Fibroblast of lung (primary cell): ENCODE results near the gene LASP1NB.

Experiments
- DNase-seq, 2 donors: peaks; one replicate each; pipeline versions ENCODE4 v3.0.0 to v3.0.0-alpha.2; 2010; ENCODE audit warnings: low read depth in 2 of 2
- H2AFZ ChIP-seq: 2 replicates; pipeline ENCODE4 v1.5.1; 2012; ENCODE audit warnings: low read length, control low read depth, inconsistent platforms
- H3K27ac ChIP-seq: 2 replicates; pipeline ENCODE4 v1.5.1; 2011; ENCODE audit warnings: low read length, control low read depth; ENCODE audit not compliant: insufficient read depth
- H3K27me3 ChIP-seq: 2 replicates; pipeline ENCODE4 v1.5.1; 2011; ENCODE audit warnings: mild to moderate bottlenecking, low read length; ENCODE audit not compliant: control insufficient read depth, insufficient read depth
- H3K36me3 ChIP-seq: 2 replicates; pipeline ENCODE4 v1.5.1; 2011; ENCODE audit warnings: low read length; ENCODE audit not compliant: control insufficient read depth, insufficient read depth
- H3K4me1 ChIP-seq: 2 replicates; pipeline ENCODE4 v1.5.1; 2011; ENCODE audit warnings: low read length; ENCODE audit not compliant: control insufficient read depth, insufficient read depth; ENCODE audit errors: extremely low read depth
- H3K4me2 ChIP-seq: 2 replicates; pipeline ENCODE4 v1.5.1; 2011; ENCODE audit warnings: low read length, control low read depth; ENCODE audit not compliant: insufficient read depth; ENCODE audit errors: extremely low read depth
- H3K4me3 ChIP-seq, 4 experiments: fragments of 200-600 bp in 1 of 4; sonication (generic) in 1 of 4; replicated peaks in 1 of 4; 2 replicates each; pipeline ENCODE4 v1.5.1; 2011 to 2016; ENCODE audit warnings: low read length in 4 of 4, low read depth in 3 of 4, mild to moderate bottlenecking in 3 of 4, control low read depth in 2 of 4, inconsistent platforms in 1 of 4, mixed read lengths in 1 of 4; ENCODE audit not compliant: insufficient read depth in 1 of 4; ENCODE audit errors: control extremely low read depth in 1 of 4
- H3K79me2 ChIP-seq: 2 replicates; pipeline ENCODE4 v1.5.1; 2012; ENCODE audit warnings: mild to moderate bottlenecking, low read length, inconsistent platforms; ENCODE audit not compliant: control insufficient read depth, insufficient read depth
- H3K9ac ChIP-seq: 2 replicates; pipeline ENCODE4 v1.5.1; 2011; ENCODE audit warnings: mild to moderate bottlenecking, low read length, control low read depth; ENCODE audit not compliant: insufficient read depth
- H3K9me3 ChIP-seq: 2 replicates; pipeline ENCODE4 v1.5.1; 2012; ENCODE audit warnings: low read depth, low read length; ENCODE audit not compliant: control insufficient read depth, insufficient read depth
- H4K20me1 ChIP-seq: 2 replicates; pipeline ENCODE4 v1.5.1; 2011; ENCODE audit warnings: low read length; ENCODE audit not compliant: control insufficient read depth, insufficient read depth; ENCODE audit errors: extremely low read depth
- CTCF ChIP-seq, 2 donors: IDR thresholded peaks in 1 of 2; conservative IDR thresholded peaks in 1 of 2; 1 replicate in 1 of 2; 2 replicates in 1 of 2; pipeline ENCODE4 v1.5.1; 2011 to 2012; ENCODE audit warnings: low read length in 2 of 2, control low read depth in 1 of 2, inconsistent platforms in 1 of 2, low read depth in 1 of 2, mild to moderate bottlenecking in 1 of 2
- EZH2 ChIP-seq: IDR thresholded peaks from 2 replicates; pipeline ENCODE4 v1.5.1; 2012; ENCODE audit warnings: low read length, control low read depth, mild to moderate bottlenecking; ENCODE audit errors: missing control alignments

LASP1NB gene

GRCh38 chr17:38918916-38919315 is 6.5 kb upstream of the LASP1NB start:
- TF ChIP-seq EZH2 (no peak), CTCF (conservative IDR thresholded peaks at IDR 0.05 in 1 of 2, IDR thresholded peaks at IDR 0.05 in 1 of 2; ENCODE audit: low read depth in 1 of 2, low read length in 2 of 2) (no peak)
- no peak overlapping the region for H3K27ac ChIP-seq
- no peak for DNase-seq
- H3K4me2 ChIP-seq: no peak overlapping the region
- no peak overlapping the region for H3K4me3 ChIP-seq
- no peak overlapping the region for H2AFZ ChIP-seq
- peaks cover 42% of the 10 kb centered on the region for H3K36me3 ChIP-seq
- peaks cover 2% of the 10 kb centered on the region for H3K79me2 ChIP-seq
- H3K4me1 ChIP-seq: peaks cover 20% of the 10 kb centered on the region
- no peaks in the 10 kb centered on the region for H4K20me1 ChIP-seq
- H3K9me3 ChIP-seq: no peaks in the 10 kb centered on the region
- H3K27me3 ChIP-seq: no peaks in the 10 kb centered on the region
- H3K9ac ChIP-seq: no peak overlapping the region

- H3K27me3 ChIP-seq: no peaks in the 10 kb centered on the region
- no peak for TF ChIP-seq EZH2
- no peak for TF ChIP-seq CTCF (conservative IDR thresholded peaks at IDR 0.05 in 1 of 2, IDR thresholded peaks at IDR 0.05 in 1 of 2; ENCODE audit: low read depth in 1 of 2, low read length in 2 of 2)
- no peaks in the 10 kb centered on the region for H3K9me3 ChIP-seq
- H3K9ac ChIP-seq: no peak overlapping the region
- H3K4me2 ChIP-seq: no peak overlapping the region
- peaks cover 38% of the 10 kb centered on the region for H3K36me3 ChIP-seq
- H3K4me1 ChIP-seq: peaks cover 16% of the 10 kb centered on the region
- H3K79me2 ChIP-seq: peaks cover 2% of the 10 kb centered on the region
- H2AFZ ChIP-seq: no peak overlapping the region
- H3K4me3 ChIP-seq: no peak overlapping the region
- no peak overlapping the region for H3K27ac ChIP-seq
- no peaks in the 10 kb centered on the region for H4K20me1 ChIP-seq
- no peak for DNase-seq
Measured at GRCh38 chr17:38919316-38920078, 5.9 kb upstream of the LASP1NB start.

- H3K4me2 ChIP-seq: no peak overlapping the region
- H3K79me2 ChIP-seq: no peaks in the 10 kb centered on the region
- no peak overlapping the region for H3K4me3 ChIP-seq
- DNase-seq: no peak
- no peak overlapping the region for H2AFZ ChIP-seq
- H3K36me3 ChIP-seq: peaks cover 28% of the 10 kb centered on the region
- no peaks in the 10 kb centered on the region for H3K9me3 ChIP-seq
- no peak overlapping the region for H3K9ac ChIP-seq
- H3K27ac ChIP-seq: no peak overlapping the region
- TF ChIP-seq EZH2 (no peak), CTCF (conservative IDR thresholded peaks at IDR 0.05 in 1 of 2, IDR thresholded peaks at IDR 0.05 in 1 of 2; ENCODE audit: low read depth in 1 of 2, low read length in 2 of 2) (no peak)
- peaks cover 22% of the 10 kb centered on the region for H3K4me1 ChIP-seq
- no peaks in the 10 kb centered on the region for H3K27me3 ChIP-seq
- no peaks in the 10 kb centered on the region for H4K20me1 ChIP-seq
Measured at GRCh38 chr17:38920374-38921291, 4.8 kb upstream of the LASP1NB start.
